Measurements from ENCODE around the gene PRDM16.
"Not testable (repeated sequence)": the region's sequence is repeated elsewhere in the genome, so short reads cannot be mapped to it uniquely, and the experiment has no call there.

PRDM16 gene

GRCh38 chr1:3235496-3235895, 166.5 kb downstream of the PRDM16 start:
- Histone ChIP-seq H3K27me3 (replicated peaks; ENCODE audit: control insufficient read depth, insufficient read depth, low read length, poor library complexity, severe bottlenecking) (no peaks in the 10 kb centered on the region), H3K36me3 (ENCODE audit: control insufficient read depth, insufficient read depth, low read length) (no peaks in the 10 kb centered on the region)

GRCh38 chr1:3236361-3236760, 167.4 kb downstream of the PRDM16 start:
- H3K27me3 ChIP-seq (replicated peaks; ENCODE audit: control insufficient read depth, insufficient read depth, low read length, poor library complexity, severe bottlenecking), result no peaks in the 10 kb centered on the region
- H3K27ac ChIP-seq (ENCODE audit: insufficient read depth, low read length, poor library complexity, severe bottlenecking), result no peak overlapping the region
- H3K36me3 ChIP-seq (ENCODE audit: control insufficient read depth, insufficient read depth, low read length), result no peaks in the 10 kb centered on the region
- DNase-seq, result no peak
- H3K9me3 ChIP-seq (ENCODE audit: control insufficient read depth, low read length), result no peaks in the 10 kb centered on the region
- H3K4me3 ChIP-seq (ENCODE audit: insufficient read depth, low read depth, low read length, poor library complexity, severe bottlenecking), result no peak overlapping the region
- no peaks in the 10 kb centered on the region for H3K4me1 ChIP-seq (ENCODE audit: control insufficient read depth, insufficient read depth, low read length, poor library complexity, severe bottlenecking)

More at GRCh38 chr1:3235496-3235895, 166.5 kb downstream of the PRDM16 start:
- H3K27ac ChIP-seq (ENCODE audit: insufficient read depth, low read length, poor library complexity, severe bottlenecking), result no peak overlapping the region
- H3K4me3 ChIP-seq (ENCODE audit: insufficient read depth, low read depth, low read length, poor library complexity, severe bottlenecking), result no peak overlapping the region
- no peaks in the 10 kb centered on the region for H3K9me3 ChIP-seq (ENCODE audit: control insufficient read depth, low read length)
- H3K4me1 ChIP-seq (ENCODE audit: control insufficient read depth, insufficient read depth, low read length, poor library complexity, severe bottlenecking), result no peaks in the 10 kb centered on the region
- DNase-seq, result no peak

- H3K4me1 ChIP-seq (ENCODE audit: control insufficient read depth, insufficient read depth, low read length, poor library complexity, severe bottlenecking), result no peaks in the 10 kb centered on the region
- H3K27me3 ChIP-seq (replicated peaks; ENCODE audit: control insufficient read depth, insufficient read depth, low read length, poor library complexity, severe bottlenecking), result no peaks in the 10 kb centered on the region
- H3K36me3 ChIP-seq (ENCODE audit: control insufficient read depth, insufficient read depth, low read length), result no peaks in the 10 kb centered on the region
- no peaks in the 10 kb centered on the region for H3K9me3 ChIP-seq (ENCODE audit: control insufficient read depth, low read length)
- H3K27ac ChIP-seq (ENCODE audit: insufficient read depth, low read length, poor library complexity, severe bottlenecking), result no peak overlapping the region
- H3K4me3 ChIP-seq (ENCODE audit: insufficient read depth, low read depth, low read length, poor library complexity, severe bottlenecking), result no peak overlapping the region
- DNase-seq, result no peak
These were observed 168.0 kb downstream of the PRDM16 start for GRCh38 chr1:3236955-3237354.

GRCh38 chr1:3237570-3237969, 168.6 kb downstream of the PRDM16 start:
- no peaks in the 10 kb centered on the region for H3K4me1 ChIP-seq (ENCODE audit: control insufficient read depth, insufficient read depth, low read length, poor library complexity, severe bottlenecking)
- H3K27ac ChIP-seq (ENCODE audit: insufficient read depth, low read length, poor library complexity, severe bottlenecking), result no peak overlapping the region
- H3K9me3 ChIP-seq (ENCODE audit: control insufficient read depth, low read length), result no peaks in the 10 kb centered on the region
- no peak for DNase-seq
- H3K4me3 ChIP-seq (ENCODE audit: insufficient read depth, low read depth, low read length, poor library complexity, severe bottlenecking), result no peak overlapping the region
- H3K27me3 ChIP-seq (replicated peaks; ENCODE audit: control insufficient read depth, insufficient read depth, low read length, poor library complexity, severe bottlenecking), result no peaks in the 10 kb centered on the region
- H3K36me3 ChIP-seq (ENCODE audit: control insufficient read depth, insufficient read depth, low read length), result no peaks in the 10 kb centered on the region

GRCh38 chr1:3237994-3238702, 169.1 kb downstream of the PRDM16 start:
- no peak for DNase-seq
- Histone ChIP-seq H3K4me3 (ENCODE audit: insufficient read depth, low read depth, low read length, poor library complexity, severe bottlenecking) (no peak overlapping the region), H3K27me3 (replicated peaks; ENCODE audit: control insufficient read depth, insufficient read depth, low read length, poor library complexity, severe bottlenecking) (no peaks in the 10 kb centered on the region), H3K36me3 (ENCODE audit: control insufficient read depth, insufficient read depth, low read length) (no peaks in the 10 kb centered on the region), H3K4me1 (ENCODE audit: control insufficient read depth, insufficient read depth, low read length, poor library complexity, severe bottlenecking) (no peaks in the 10 kb centered on the region), H3K27ac (ENCODE audit: insufficient read depth, low read length, poor library complexity, severe bottlenecking) (no peak overlapping the region), H3K9me3 (ENCODE audit: control insufficient read depth, low read length) (no peaks in the 10 kb centered on the region)

- Histone ChIP-seq H3K4me3 (ENCODE audit: insufficient read depth, low read depth, low read length, poor library complexity, severe bottlenecking) (no peak overlapping the region), H3K9me3 (ENCODE audit: control insufficient read depth, low read length) (no peaks in the 10 kb centered on the region), H3K27ac (ENCODE audit: insufficient read depth, low read length, poor library complexity, severe bottlenecking) (no peak overlapping the region), H3K27me3 (replicated peaks; ENCODE audit: control insufficient read depth, insufficient read depth, low read length, poor library complexity, severe bottlenecking) (no peaks in the 10 kb centered on the region), H3K36me3 (ENCODE audit: control insufficient read depth, insufficient read depth, low read length) (no peaks in the 10 kb centered on the region), H3K4me1 (ENCODE audit: control insufficient read depth, insufficient read depth, low read length, poor library complexity, severe bottlenecking) (no peaks in the 10 kb centered on the region)
- DNase-seq, result no peak
These were observed 169.8 kb downstream of the PRDM16 start for GRCh38 chr1:3238703-3239278.

GRCh38 chr1:3239991-3240390, 171.0 kb downstream of the PRDM16 start:
- not testable (repeated sequence) for H3K9me3 ChIP-seq (ENCODE audit: control insufficient read depth, low read length); DNase-seq; H3K4me3 ChIP-seq (ENCODE audit: insufficient read depth, low read depth, low read length, poor library complexity, severe bottlenecking); H3K4me1 ChIP-seq (ENCODE audit: control insufficient read depth, insufficient read depth, low read length, poor library complexity, severe bottlenecking); H3K27ac ChIP-seq (ENCODE audit: insufficient read depth, low read length, poor library complexity, severe bottlenecking); H3K27me3 ChIP-seq (replicated peaks; ENCODE audit: control insufficient read depth, insufficient read depth, low read length, poor library complexity, severe bottlenecking); H3K36me3 ChIP-seq (ENCODE audit: control insufficient read depth, insufficient read depth, low read length)

- Histone ChIP-seq H3K4me3 (ENCODE audit: insufficient read depth, low read depth, low read length, poor library complexity, severe bottlenecking) (no peak overlapping the region), H3K36me3 (ENCODE audit: control insufficient read depth, insufficient read depth, low read length) (no peaks in the 10 kb centered on the region), H3K9me3 (ENCODE audit: control insufficient read depth, low read length) (no peaks in the 10 kb centered on the region), H3K27me3 (replicated peaks; ENCODE audit: control insufficient read depth, insufficient read depth, low read length, poor library complexity, severe bottlenecking) (no peaks in the 10 kb centered on the region), H3K4me1 (ENCODE audit: control insufficient read depth, insufficient read depth, low read length, poor library complexity, severe bottlenecking) (no peaks in the 10 kb centered on the region), H3K27ac (ENCODE audit: insufficient read depth, low read length, poor library complexity, severe bottlenecking) (no peak overlapping the region)
- no peak for DNase-seq
These were observed 171.7 kb downstream of the PRDM16 start for GRCh38 chr1:3240524-3241235.

- no peaks in the 10 kb centered on the region for H3K27me3 ChIP-seq (replicated peaks; ENCODE audit: control insufficient read depth, insufficient read depth, low read length, poor library complexity, severe bottlenecking)
- no peak for DNase-seq
- H3K4me3 ChIP-seq (ENCODE audit: insufficient read depth, low read depth, low read length, poor library complexity, severe bottlenecking), result no peak overlapping the region
- H3K36me3 ChIP-seq (ENCODE audit: control insufficient read depth, insufficient read depth, low read length), result no peaks in the 10 kb centered on the region
- no peaks in the 10 kb centered on the region for H3K9me3 ChIP-seq (ENCODE audit: control insufficient read depth, low read length)
- H3K27ac ChIP-seq (ENCODE audit: insufficient read depth, low read length, poor library complexity, severe bottlenecking), result no peak overlapping the region
- no peaks in the 10 kb centered on the region for H3K4me1 ChIP-seq (ENCODE audit: control insufficient read depth, insufficient read depth, low read length, poor library complexity, severe bottlenecking)
These were observed 172.2 kb downstream of the PRDM16 start for GRCh38 chr1:3241236-3241550.

GRCh38 chr1:3241673-3242407, 172.8 kb downstream of the PRDM16 start:
- no peaks in the 10 kb centered on the region for H3K27me3 ChIP-seq (replicated peaks; ENCODE audit: control insufficient read depth, insufficient read depth, low read length, poor library complexity, severe bottlenecking)
- no peak overlapping the region for H3K4me3 ChIP-seq (ENCODE audit: insufficient read depth, low read depth, low read length, poor library complexity, severe bottlenecking)
- no peaks in the 10 kb centered on the region for H3K4me1 ChIP-seq (ENCODE audit: control insufficient read depth, insufficient read depth, low read length, poor library complexity, severe bottlenecking)
- no peaks in the 10 kb centered on the region for H3K9me3 ChIP-seq (ENCODE audit: control insufficient read depth, low read length)
- DNase-seq, result no peak
- H3K36me3 ChIP-seq (ENCODE audit: control insufficient read depth, insufficient read depth, low read length), result no peaks in the 10 kb centered on the region
- H3K27ac ChIP-seq (ENCODE audit: insufficient read depth, low read length, poor library complexity, severe bottlenecking), result no peak overlapping the region

All from effector memory CD4-positive, alpha-beta T cell (primary cell).